Fibroblast of lung (primary cell): ENCODE results near the gene FGFBP1. TPM values are rescaled to one million over a fixed set of nuclear protein-coding genes. Genes with fewer than 3 reads are reported as not detected.

Experiments
- DNase-seq, 2 donors: peaks; one replicate each; pipeline versions ENCODE4 v3.0.0 to v3.0.0-alpha.2; 2010; ENCODE audit warnings: low read depth in 2 of 2
- H2AFZ ChIP-seq: 2 replicates; pipeline ENCODE4 v1.5.1; 2012; ENCODE audit warnings: low read length, control low read depth, inconsistent platforms
- H3K27ac ChIP-seq: 2 replicates; pipeline ENCODE4 v1.5.1; 2011; ENCODE audit warnings: low read length, control low read depth; ENCODE audit not compliant: insufficient read depth
- H3K27me3 ChIP-seq: 2 replicates; pipeline ENCODE4 v1.5.1; 2011; ENCODE audit warnings: mild to moderate bottlenecking, low read length; ENCODE audit not compliant: control insufficient read depth, insufficient read depth
- H3K36me3 ChIP-seq: 2 replicates; pipeline ENCODE4 v1.5.1; 2011; ENCODE audit warnings: low read length; ENCODE audit not compliant: control insufficient read depth, insufficient read depth
- H3K4me1 ChIP-seq: 2 replicates; pipeline ENCODE4 v1.5.1; 2011; ENCODE audit warnings: low read length; ENCODE audit not compliant: control insufficient read depth, insufficient read depth; ENCODE audit errors: extremely low read depth
- H3K4me2 ChIP-seq: 2 replicates; pipeline ENCODE4 v1.5.1; 2011; ENCODE audit warnings: low read length, control low read depth; ENCODE audit not compliant: insufficient read depth; ENCODE audit errors: extremely low read depth
- H3K4me3 ChIP-seq, 4 experiments: fragments of 200-600 bp in 1 of 4; sonication (generic) in 1 of 4; replicated peaks in 1 of 4; 2 replicates each; pipeline ENCODE4 v1.5.1; 2011 to 2016; ENCODE audit warnings: low read length in 4 of 4, low read depth in 3 of 4, mild to moderate bottlenecking in 3 of 4, control low read depth in 2 of 4, inconsistent platforms in 1 of 4, mixed read lengths in 1 of 4; ENCODE audit not compliant: insufficient read depth in 1 of 4; ENCODE audit errors: control extremely low read depth in 1 of 4
- H3K79me2 ChIP-seq: 2 replicates; pipeline ENCODE4 v1.5.1; 2012; ENCODE audit warnings: mild to moderate bottlenecking, low read length, inconsistent platforms; ENCODE audit not compliant: control insufficient read depth, insufficient read depth
- H3K9ac ChIP-seq: 2 replicates; pipeline ENCODE4 v1.5.1; 2011; ENCODE audit warnings: mild to moderate bottlenecking, low read length, control low read depth; ENCODE audit not compliant: insufficient read depth
- H3K9me3 ChIP-seq: 2 replicates; pipeline ENCODE4 v1.5.1; 2012; ENCODE audit warnings: low read depth, low read length; ENCODE audit not compliant: control insufficient read depth, insufficient read depth
- H4K20me1 ChIP-seq: 2 replicates; pipeline ENCODE4 v1.5.1; 2011; ENCODE audit warnings: low read length; ENCODE audit not compliant: control insufficient read depth, insufficient read depth; ENCODE audit errors: extremely low read depth
- CTCF ChIP-seq, 2 donors: IDR thresholded peaks in 1 of 2; conservative IDR thresholded peaks in 1 of 2; 1 replicate in 1 of 2; 2 replicates in 1 of 2; pipeline ENCODE4 v1.5.1; 2011 to 2012; ENCODE audit warnings: low read length in 2 of 2, control low read depth in 1 of 2, inconsistent platforms in 1 of 2, low read depth in 1 of 2, mild to moderate bottlenecking in 1 of 2
- EZH2 ChIP-seq: IDR thresholded peaks from 2 replicates; pipeline ENCODE4 v1.5.1; 2012; ENCODE audit warnings: low read length, control low read depth, mild to moderate bottlenecking; ENCODE audit errors: missing control alignments
- polyA plus RNA-seq, 2 donors: library from polyadenylated mRNA; depleted of rRNA in 1 of 2; stranded (reverse) in 1 of 2; unstranded in 1 of 2; fragments of >200 nt; gene quantifications; 2 replicates each; pipeline ENCODE4 v1.2.1, GENCODE V29; 2011 to 2012; ENCODE audit warnings: missing spikeins in 1 of 2
- total RNA-seq: library from RNA; depleted of rRNA; stranded (reverse); fragments of >200 nt; gene quantifications from 2 replicates; pipeline ENCODE4 v1.2.1, GENCODE V29; 2014

FGFBP1 gene
- total and polyA plus RNA-seq, 2 donors (not counting 1 experiment from before 2014, with no cell fraction given), result not detected

- no peak overlapping the region for H2AFZ ChIP-seq
- peak; percentile 4 to 13 for DNase-seq
- no peaks in the 10 kb centered on the region for H3K27me3 ChIP-seq
- no peaks in the 10 kb centered on the region for H4K20me1 ChIP-seq
- H3K9ac ChIP-seq, result no peak overlapping the region
- H3K79me2 ChIP-seq, result no peaks in the 10 kb centered on the region
- H3K4me3 ChIP-seq, result no peak overlapping the region
- no peaks in the 10 kb centered on the region for H3K9me3 ChIP-seq
- H3K36me3 ChIP-seq, result no peaks in the 10 kb centered on the region
- TF ChIP-seq EZH2, result no peak
- TF ChIP-seq CTCF (conservative IDR thresholded peaks at IDR 0.05 in 1 of 2, IDR thresholded peaks at IDR 0.05 in 1 of 2; ENCODE audit: low read depth in 1 of 2, low read length in 2 of 2), result peak; percentile 15 to 18
- no peak overlapping the region for H3K4me2 ChIP-seq
- H3K4me1 ChIP-seq, result no peaks in the 10 kb centered on the region
- no peak overlapping the region for H3K27ac ChIP-seq
Measured at GRCh38 chr4:15955670-15956069, 17.1 kb upstream of the FGFBP1 start.

GRCh38 chr4:15953625-15954024 is 15.1 kb upstream of the FGFBP1 start:
- Histone ChIP-seq H3K9me3 (no peaks in the 10 kb centered on the region), H3K4me1 (no peaks in the 10 kb centered on the region), H3K27me3 (no peaks in the 10 kb centered on the region), H3K4me3 (no peak overlapping the region), H4K20me1 (no peaks in the 10 kb centered on the region), H3K79me2 (no peaks in the 10 kb centered on the region), H3K9ac (no peak overlapping the region), H3K36me3 (no peaks in the 10 kb centered on the region), H2AFZ (no peak overlapping the region), H3K27ac (no peak overlapping the region), H3K4me2 (no peak overlapping the region)
- no peak for DNase-seq
- TF ChIP-seq EZH2 (no peak), CTCF (conservative IDR thresholded peaks at IDR 0.05 in 1 of 2, IDR thresholded peaks at IDR 0.05 in 1 of 2; ENCODE audit: low read depth in 1 of 2, low read length in 2 of 2) (no peak)

- H3K9me3 ChIP-seq, result no peaks in the 10 kb centered on the region
- no peak for TF ChIP-seq EZH2
- TF ChIP-seq CTCF (conservative IDR thresholded peaks at IDR 0.05 in 1 of 2, IDR thresholded peaks at IDR 0.05 in 1 of 2; ENCODE audit: low read depth in 1 of 2, low read length in 2 of 2), result no peak
Measured at GRCh38 chr4:15951781-15952180, 13.2 kb upstream of the FGFBP1 start.

More at GRCh38 chr4:15951781-15952180, 13.2 kb upstream of the FGFBP1 start:
- no peaks in the 10 kb centered on the region for H3K79me2 ChIP-seq
- no peaks in the 10 kb centered on the region for H3K27me3 ChIP-seq
- DNase-seq, result no peak
- H3K9ac ChIP-seq, result no peak overlapping the region
- no peaks in the 10 kb centered on the region for H3K4me1 ChIP-seq
- H3K4me3 ChIP-seq, result no peak overlapping the region
- no peak overlapping the region for H3K27ac ChIP-seq
- no peak overlapping the region for H3K4me2 ChIP-seq
- no peaks in the 10 kb centered on the region for H3K36me3 ChIP-seq
- no peaks in the 10 kb centered on the region for H4K20me1 ChIP-seq
- no peak overlapping the region for H2AFZ ChIP-seq
